Stimulated activated CD8-positive, alpha-beta memory T cell treated with anti-CD3 and anti-CD28 coated beads, Interleukin-2, amount 100 ng/mL, for 1 hour (primary cell): ENCODE results near the gene LMBR1.
"Not testable (repeated sequence)": the region's sequence is repeated elsewhere in the genome, so short reads cannot be mapped to it uniquely, and the experiment has no call there.

Source experiments
- DNase-seq, 2 donors: peaks; one replicate each; pipeline ENCODE4 v3.0.0-alpha.2; 2020; ENCODE audit warnings: low read depth in 2 of 2

Gene LMBR1, protein sequence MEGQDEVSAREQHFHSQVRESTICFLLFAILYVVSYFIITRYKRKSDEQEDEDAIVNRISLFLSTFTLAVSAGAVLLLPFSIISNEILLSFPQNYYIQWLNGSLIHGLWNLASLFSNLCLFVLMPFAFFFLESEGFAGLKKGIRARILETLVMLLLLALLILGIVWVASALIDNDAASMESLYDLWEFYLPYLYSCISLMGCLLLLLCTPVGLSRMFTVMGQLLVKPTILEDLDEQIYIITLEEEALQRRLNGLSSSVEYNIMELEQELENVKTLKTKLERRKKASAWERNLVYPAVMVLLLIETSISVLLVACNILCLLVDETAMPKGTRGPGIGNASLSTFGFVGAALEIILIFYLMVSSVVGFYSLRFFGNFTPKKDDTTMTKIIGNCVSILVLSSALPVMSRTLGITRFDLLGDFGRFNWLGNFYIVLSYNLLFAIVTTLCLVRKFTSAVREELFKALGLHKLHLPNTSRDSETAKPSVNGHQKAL

DNA sequence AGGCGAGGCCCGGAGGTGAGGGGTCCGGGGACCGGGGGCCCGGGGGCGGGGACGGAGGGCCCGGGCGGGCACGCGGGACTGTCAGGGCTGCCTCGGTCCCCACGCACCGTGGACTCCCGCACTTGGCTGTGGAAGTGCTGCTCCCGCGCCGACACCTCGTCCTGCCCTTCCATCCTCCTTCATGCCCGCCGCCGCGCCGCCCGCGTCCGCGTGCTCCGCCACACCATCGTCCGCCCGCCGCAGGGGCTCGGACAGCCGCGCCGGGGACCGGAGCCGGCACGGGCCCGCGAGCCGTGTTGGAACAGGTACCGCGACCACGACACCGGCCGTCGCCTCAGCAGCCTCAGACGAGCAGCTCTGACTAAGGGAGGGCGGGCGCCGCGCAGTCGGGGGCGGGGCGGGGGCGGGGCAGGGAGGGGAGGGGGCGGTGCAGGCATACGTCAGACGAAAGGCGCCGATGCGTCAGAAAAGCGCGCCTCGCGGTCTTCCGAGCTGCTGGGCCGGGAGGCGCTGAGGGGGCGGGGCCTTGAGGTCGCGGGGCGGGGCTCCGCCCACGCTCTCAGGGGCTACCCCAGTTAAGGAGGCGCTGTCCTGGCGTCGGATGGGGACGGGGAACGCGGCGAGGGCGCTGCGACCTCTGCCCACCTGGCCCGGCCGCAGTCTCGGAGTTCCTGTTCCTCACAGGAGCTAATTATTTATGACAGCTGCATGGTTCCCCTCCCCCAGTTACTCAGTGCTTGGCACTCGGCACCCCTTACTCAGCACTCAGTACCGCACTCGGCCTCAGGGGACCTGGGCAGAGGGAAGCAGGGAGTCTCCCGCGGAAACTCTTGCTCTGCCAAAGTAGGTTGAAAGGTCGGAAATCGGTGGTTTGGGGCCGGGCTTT, at the start of gene LMBR1:
TSS of gene LMBR1 (minus strand) at position 363 of the 886 bp plus-strand sequence. CDS start at position 173, 190 bp downstream.
- DNase-seq: peak; percentile 90

DNA sequence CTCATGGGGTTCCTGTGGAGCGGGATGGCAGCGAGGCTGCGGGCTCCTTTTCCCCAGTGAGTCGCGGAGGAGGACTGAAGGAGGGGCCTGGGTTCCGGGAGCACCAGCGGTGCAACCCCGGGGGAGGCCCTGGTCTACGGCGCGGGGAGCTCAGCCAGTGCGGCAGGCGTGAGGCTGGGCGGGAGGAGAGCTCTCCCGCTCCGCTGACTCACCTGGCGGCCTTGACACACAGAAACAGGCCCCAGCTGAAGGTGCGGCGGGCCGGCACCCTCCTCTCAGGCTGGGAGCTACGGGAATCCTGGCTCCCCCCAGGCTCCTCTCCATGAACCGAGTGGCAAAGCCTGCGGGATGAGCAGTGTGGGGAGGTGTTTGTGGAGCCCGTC, 49.7 kb upstream of the LMBR1 start:
- DNase-seq: no peak

DNA sequence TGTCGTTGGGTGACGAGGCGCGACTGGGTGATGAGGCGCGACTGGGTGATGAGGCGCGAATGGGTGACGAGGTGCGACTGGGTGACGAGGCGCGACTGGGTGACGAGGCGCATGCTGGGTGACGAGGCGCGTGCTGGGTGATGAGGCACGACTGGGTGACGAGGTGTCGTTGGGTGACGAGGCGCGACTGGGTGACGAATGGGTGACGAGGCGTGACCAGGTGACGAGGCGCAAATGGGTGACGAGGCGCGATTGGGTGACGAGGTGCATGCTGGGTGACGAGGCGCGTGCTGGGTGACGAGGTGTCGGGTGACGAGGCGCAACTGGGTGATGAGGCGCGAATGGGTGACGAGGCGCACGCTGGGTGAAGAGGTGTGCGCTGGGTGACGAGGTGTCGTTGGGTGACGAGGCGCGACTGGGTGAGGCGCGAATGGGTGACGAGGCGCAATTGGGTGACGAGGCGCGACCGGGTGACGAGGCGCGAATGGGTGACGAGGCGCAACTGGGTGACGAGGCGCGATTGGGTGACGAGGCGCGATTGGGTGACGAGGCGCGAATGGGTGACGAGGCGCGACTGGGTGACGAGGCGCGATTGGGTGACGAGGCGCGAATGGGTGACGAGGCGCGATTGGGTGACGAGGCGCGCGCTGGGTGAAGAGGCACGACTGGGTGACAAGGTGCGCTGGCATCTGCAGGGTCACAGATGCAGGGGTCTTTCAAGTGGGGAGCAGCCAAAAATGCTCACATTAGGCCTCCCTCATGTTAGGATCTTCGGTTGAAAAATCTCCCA, 48.6 kb upstream of the LMBR1 start:
- no peak for DNase-seq

DNA sequence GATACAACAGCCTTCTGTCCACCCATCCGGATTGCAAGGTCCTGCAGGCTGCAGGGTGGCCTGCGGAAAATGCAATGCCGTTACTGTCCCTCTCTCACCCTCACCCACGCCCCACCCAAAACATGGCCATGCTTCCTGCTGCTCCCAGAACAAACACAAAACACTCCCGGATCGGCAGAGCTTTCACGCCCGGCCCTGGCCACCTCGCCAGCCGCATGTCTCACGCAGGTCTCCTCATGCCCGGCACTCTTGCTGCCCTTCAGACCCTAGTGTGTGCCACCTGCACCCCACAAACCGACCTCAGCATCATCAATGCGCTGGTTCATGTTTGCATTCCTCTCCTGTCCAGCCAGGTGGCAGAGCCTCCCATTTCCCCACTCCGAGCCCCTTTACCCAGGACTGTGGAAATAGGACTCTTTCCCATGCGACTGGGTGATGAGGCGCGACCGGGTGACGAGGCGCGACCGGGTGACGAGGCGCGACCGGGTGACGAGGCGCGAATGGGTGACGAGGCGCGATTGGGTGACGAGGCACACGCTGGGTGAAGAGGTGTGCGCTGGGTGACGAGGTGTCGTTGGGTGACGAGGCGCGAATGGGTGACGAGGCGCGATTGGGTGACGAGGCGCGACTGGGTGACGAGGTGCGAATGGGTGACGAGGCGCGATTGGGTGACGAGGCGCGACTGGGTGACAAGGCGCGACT, 47.6 kb upstream of the LMBR1 start:
- no peak for DNase-seq

DNA sequence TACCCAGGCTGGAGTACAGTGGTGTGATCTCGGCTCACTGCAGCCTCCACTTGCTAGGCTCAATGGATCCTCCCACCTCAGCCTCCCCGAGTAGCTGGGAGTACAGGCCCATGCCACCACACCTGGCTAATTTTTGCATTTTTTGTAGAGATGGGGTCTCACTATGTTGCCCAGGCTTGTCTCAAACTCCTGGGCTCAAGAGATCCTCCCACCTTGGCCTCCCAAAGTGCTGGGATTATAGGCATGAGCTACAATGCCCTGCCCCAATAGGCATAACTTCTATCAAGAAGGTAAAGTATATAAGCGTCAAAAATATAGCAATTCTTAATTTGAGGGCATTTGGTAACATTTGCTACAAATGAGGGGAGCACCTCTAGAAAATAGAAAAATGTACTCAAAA, 43.8 kb upstream of the LMBR1 start:
- not testable (repeated sequence) for DNase-seq

DNA sequence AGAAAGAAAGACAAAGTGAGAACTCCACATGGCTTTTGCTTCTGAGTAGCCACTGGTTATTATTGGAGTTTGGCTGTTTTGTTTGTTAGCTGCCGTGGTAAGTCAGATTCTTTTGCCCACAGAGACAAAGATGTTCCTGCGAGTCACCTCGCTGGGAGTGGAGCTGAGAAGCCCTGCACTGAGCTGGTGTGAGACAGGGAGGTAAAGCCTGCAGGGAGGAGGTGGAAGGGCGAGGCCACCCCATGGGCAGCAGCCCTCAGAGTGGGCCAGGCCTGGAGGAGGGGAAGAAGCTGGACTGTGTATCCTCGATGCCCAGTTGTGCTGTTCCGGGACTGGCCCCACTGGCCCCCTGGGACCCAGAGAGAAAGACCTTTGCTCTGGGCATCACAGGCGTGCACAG, 42.3 kb upstream of the LMBR1 start:
- no peak for DNase-seq

DNA sequence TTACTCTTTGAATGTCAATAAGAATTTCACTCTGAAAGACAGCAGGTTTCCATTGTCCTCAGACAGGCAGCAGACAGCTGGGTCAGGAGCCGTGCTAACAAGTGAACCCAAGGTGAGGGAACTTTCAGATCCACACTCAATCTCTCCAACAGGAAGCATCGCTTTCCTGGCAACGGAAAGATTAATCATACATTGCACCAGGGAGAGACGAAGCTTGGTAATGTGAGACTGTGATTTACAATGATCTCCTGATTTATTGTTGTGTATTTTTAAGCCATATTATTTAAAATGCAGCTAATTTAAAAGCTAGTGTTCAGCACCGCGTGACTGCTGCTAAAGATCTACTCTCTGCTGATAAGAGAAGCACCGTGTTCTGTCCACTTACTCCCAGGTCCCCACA, 39.0 kb upstream of the LMBR1 start:
- no peak for DNase-seq

DNA sequence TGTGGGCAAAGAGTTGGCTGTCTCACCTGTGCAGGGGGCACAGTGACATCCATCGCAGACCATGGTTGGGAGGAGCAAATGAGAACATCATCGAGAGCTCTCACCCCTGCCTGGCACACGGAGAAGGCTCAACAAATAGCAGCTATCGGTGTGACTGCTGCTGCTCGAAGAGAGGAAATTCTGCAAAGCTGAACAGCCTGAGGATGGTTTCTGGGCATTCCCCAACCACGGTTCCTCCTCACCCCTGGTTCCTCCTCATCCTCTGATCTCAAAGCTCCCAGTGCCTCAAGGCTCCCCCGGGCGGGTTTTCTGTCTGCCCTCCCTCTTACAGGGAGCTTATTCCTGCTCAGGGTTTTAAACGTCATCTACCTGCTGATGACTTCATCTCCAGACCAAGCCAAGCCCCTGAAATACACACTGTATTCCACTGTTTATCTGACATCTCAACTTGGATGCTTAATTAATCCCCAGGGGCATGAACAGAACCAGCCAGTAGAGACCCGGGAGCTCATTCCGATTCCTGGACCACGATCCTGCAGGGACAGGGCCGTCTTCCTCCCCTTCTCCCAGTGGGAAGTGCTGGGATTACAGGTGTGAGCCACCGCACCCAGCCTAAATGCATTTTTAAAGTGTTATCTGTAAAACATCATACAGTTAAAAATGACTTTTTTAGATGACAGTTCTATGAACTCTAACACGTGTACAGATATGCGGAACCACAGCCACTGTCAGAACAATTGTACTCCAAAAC, 37.0 kb upstream of the LMBR1 start:
- DNase-seq: no peak

DNA sequence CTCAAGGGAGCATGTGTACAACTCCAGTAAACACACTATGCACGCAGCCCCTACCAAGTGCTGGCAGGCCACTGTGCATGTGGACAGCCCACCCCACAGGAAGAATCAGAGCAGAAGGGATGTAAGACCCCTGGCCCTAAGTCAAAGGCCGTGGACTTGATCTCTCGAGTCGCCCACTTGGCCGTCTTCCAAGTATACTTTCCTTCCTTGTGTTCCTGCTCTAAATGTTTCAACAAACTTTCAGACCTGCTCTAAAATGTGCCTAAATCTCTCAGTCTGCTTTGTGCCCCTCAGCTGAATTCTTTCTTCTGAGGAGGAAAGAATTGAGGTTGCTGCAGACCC, 35.4 kb upstream of the LMBR1 start:
- DNase-seq: no peak

DNA sequence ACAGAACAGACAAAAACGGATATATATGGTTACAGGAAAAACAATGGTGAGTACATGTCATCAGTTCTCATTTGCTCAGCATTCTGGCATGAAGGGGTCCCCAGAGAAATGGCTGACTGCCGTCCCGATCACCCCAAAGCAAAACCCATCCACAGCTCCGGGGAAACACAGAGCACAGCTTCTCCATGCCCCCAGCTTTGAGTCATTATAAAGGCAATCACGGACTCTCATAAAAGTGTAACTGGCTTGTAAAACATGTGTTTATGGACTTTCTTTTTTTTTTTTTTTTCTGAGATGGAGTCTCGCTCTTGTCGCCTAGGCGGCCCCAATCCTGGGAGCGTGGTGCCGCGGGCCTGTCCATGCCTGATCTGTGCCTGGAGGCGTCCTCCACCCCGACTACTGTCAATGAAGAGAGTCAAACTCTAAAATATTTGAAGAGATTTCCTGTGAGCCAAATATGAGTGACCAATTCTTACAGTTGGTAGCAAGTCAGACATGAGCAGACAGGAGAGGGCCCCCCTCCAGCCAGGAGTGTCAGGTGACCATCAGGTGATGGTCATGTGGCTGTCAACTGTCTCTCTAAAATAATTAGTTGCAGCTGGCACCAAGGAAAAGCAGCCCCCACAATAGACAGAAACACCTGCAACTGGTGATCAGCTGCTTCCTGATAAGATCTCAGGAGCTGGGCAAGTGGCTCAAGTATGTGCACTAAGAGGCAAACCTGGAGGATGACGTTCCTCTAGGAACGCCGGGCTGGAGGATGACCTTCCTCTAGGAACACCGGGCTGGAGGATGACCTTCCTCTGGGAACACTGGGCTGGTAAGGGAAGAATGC, 34.8 kb upstream of the LMBR1 start:
- no peak for DNase-seq

DNA sequence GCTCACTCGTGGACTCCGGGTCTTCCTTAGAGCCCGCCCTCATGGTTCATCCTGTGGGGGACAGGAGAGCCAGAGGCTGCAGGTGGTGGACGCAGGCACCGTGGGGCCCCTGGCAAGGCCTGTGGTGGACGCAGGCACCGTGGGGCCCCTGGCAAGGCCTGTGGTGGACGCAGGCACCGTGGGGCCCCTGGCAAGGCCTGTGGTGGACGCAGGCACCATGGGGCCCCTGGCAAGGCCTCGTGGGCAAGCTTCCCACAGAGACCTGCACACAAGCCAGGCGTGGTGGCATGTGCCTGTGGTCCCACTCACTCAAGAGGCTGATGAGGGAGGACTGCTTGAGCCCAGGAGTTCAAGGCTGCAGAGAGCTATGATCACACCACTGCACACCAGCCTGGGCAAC, 32.8 kb upstream of the LMBR1 start:
- DNase-seq: not testable (repeated sequence)

DNA sequence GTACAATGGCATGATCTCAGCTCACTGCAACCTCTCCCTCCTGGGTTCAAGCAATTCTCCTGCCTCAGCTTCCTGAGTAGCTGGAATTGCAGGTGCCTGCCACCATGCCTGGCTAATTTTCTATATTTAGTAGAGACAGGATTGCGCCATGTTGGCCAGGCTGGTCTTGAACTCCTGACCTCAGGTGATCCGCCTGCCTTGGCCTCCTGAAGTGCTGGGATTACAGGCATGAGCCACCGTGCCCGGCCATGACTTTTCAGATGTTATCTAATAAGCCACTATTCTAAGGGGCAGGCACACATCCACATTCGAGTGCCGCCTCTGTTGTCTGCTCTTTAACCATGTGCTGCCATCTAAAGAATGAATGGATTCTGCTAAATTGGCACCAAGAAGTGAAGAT, 29.3 kb upstream of the LMBR1 start:
- DNase-seq: not testable (repeated sequence)

DNA sequence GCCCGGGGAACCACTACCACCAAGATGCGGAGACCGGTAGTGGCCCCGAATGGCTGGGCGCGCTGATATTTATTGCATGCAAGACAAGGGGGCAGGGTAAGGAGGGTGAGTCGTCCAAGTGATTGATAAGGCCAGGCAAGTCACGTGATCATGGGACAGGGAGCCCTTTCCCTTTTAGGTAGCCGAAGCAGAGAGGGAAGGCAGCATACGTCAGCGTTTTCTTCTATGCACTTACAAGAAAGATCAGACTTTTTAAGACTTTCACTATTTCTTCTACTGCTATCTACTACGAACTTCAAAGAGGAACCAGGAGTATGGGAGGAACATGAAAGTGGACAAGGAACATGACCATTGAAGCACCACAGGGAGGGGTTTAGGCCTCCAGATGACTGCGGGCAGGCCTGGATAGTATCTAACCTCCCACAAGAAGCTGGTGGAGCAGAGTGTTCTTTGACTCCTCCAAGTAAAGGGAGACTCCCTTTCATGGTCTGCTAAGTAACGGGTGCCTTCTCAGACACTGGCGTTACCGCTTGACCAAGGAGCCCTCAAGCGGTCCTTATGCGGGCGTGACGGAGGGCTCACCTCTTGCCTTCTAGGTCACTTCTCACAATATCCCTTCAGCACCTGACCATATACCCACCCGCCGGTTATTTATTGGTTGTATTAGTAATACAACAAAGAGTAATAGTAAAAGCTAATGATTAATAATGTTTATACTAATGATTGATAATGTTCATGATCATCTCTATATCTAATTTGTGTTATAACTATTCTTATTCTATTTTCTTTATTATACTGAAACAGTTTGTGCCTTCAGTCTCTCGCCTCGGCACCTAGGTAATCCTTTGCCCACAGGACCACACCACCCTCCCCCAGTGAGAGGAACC, 27.7 kb upstream of the LMBR1 start:
- DNase-seq: not testable (repeated sequence)

DNA sequence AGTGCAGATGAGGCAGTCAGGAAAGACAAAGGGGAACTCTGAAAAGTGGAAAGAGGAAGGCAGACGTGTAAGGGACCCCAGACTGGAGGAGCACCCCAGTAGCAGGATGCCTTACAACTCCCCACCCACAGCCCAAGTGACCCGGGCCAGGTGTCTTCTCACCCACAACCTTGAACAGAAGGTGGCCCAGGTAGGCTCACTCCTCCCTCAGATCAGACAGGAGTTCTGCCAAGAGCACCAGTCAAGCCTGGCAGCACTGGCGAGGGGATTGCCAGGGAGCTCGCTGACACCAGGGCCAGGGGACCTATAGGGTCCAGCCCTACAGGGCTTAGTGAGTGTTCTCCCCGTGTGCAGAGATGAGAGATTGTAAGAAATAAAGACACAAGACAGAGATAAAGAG, 27.1 kb upstream of the LMBR1 start:
- no peak for DNase-seq

DNA sequence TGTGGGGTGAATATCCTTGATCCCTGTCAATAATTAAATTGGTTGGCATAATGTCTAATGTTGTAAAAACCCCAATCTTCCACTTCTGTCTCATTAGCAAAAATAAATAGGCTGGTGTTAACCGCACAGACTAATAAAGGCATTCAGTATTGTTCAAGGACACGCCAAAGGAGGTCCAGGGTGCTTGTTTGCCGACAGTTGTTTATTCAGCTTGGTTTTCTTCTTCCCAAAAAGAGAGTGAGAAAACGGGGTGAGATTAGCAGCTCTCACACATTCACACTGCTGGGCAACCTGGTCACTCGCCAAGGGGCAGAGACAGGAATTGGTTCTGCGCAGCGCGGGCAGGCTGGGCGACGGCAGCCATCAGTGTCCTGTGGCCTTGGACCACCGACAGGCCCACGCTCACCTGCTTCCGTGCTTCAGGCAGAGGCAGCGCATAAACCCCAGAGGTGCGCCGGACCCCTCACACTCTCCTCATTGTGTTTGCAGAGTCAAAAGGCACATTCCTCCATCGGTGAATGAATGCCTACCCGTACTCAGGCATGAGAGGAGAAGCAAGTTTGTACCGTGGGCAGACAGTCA, 26.2 kb upstream of the LMBR1 start:
- DNase-seq: no peak

DNA sequence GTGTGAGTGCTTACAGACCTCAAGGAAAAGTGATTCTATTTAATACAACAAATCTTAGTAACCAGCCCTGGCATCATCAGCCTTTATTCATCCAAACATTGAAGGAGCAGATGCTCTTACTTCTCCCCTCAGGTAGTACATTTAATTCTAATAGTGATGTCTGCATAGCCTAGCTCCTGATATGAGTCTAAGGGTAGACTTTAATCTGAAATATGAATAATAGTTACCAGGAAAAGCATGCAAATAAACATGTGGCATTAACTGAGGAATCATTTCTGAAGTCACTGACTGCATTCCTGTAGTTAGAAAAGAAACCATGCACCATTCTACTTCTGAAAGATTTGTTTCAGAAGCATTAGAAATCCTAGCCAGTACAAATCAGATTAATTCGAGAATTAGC, 25.7 kb upstream of the LMBR1 start:
- DNase-seq: no peak

DNA sequence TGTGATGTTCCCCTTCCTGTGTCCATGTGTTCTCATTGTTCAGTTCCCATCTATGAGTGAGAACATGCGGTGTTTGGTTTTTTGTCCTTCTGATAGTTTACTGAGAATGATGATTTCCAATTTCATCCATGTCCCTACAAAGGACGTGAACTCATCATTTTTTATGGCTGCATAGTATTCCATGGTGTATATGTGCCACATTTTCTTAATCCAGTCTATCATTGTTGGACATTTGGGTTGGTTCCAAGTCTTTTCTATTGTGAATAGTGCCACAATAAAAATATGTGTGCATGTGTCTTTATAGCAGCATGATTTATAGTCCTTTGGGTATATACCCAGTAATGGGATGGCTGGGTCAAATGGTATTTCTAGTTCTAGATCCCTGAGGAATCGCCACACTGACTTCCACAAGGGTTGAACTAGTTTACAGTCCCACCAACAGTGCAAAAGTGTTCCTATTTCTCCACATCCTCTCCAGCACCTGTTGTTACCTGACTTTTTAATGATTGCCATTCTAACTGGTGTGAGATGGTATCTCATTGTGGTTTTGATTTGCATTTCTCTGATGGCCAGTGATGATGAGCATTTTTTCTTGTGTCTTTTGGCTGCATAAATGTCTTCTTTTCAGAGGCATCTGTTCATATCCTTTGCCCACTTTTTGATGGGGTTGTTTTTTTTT, 16.7 kb upstream of the LMBR1 start:
- DNase-seq: not testable (repeated sequence)

DNA sequence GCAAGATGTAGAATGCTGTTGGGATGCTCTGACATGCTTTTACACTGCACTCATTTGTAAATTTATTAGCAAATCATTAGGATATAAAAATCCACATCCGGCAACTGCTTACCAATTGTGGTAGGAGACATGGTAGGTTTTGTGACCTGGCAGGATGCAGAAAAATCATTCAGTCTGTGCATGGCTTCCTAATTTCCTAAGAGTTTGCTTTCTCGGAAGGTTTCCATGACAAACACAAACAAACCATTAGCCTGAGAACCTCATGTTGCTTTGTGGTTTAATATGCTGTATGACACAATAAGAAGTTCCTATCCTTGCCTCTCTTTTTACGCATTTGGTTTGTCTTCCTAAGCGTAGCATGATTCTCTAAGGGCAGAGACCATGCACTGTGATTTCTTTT, 14.7 kb upstream of the LMBR1 start:
- no peak for DNase-seq
